Vagina (tissue), 2 donors: ENCODE results near the gene ETNPPL. TPM values are rescaled to one million over a fixed set of nuclear protein-coding genes. Genes with fewer than 3 reads are reported as not detected.

Experiments used
- DNase-seq, 2 donors: peaks; one replicate each; pipeline ENCODE4 v3.0.0-alpha.2; 2017; ENCODE audit errors: extremely low spot score in 2 of 2
- H3K27ac ChIP-seq: fragments of 200-600 bp; sonication (generic); one replicate; pipeline ENCODE4 v1.5.1; 2019
- H3K27me3 ChIP-seq: fragments of 200-600 bp; sonication (generic); one replicate; pipeline ENCODE4 v1.5.1; 2019
- H3K36me3 ChIP-seq, 2 donors: fragments of 200-600 bp; sonication (generic); one replicate each; pipeline ENCODE4 v1.5.1; 2017 to 2019
- H3K4me1 ChIP-seq: fragments of 200-600 bp; sonication (generic); one replicate; pipeline ENCODE4 v1.5.1; 2019
- H3K4me3 ChIP-seq, 2 donors: fragments of 200-600 bp; sonication (generic); 1 replicate in 1 of 2; 2 replicates in 1 of 2; pipeline ENCODE4 v1.5.1; 2016 to 2019
- H3K9me3 ChIP-seq: fragments of 200-600 bp; sonication (generic); one replicate; pipeline ENCODE4 v1.5.1; 2019
- POLR2A ChIP-seq, 2 donors: fragments of 450-650 bp; IDR thresholded peaks; one replicate each; pipeline ENCODE4 v1.6.1; 2017; ENCODE audit warnings: antibody characterized with exemption in 2 of 2, mild to moderate bottlenecking in 2 of 2, moderate library complexity in 2 of 2
- POLR2AphosphoS5 ChIP-seq, 2 donors: sonication (generic); formaldehyde crosslinking; IDR thresholded peaks; one replicate each; pipeline ENCODE4 v1.9.0; 2017; ENCODE audit warnings: antibody characterized with exemption in 2 of 2, mild to moderate bottlenecking in 2 of 2, low read depth in 1 of 2; ENCODE audit not compliant: insufficient read depth in 1 of 2
- intact Hi-C: fragments of 100-400 bp; cut with DNase I; formaldehyde crosslinking; loops from one replicate; pipeline ENCODE4 v1.15.1; 2023
- total RNA-seq: library from RNA; depleted of rRNA; stranded (reverse); fragments of >200 nt; gene quantifications from one replicate; pipeline ENCODE4 v1.2.3, GENCODE V29; 2016
- TF ChIP-seq, protein P1 (sequence below), 3 experiments: fragments of 450-650 bp in 2 of 3; fragments of 200-600 bp in 1 of 3; sonication (generic) in 1 of 3; IDR thresholded peaks; one replicate each; pipeline ENCODE4 v1.5.1; 2017 to 2019; ENCODE audit warnings: antibody characterized with exemption in 3 of 3, mild to moderate bottlenecking in 2 of 3, moderate library complexity in 2 of 3

Gene ETNPPL
- total RNA-seq, 1 donor from 2014 or later, result not detected

DNA sequence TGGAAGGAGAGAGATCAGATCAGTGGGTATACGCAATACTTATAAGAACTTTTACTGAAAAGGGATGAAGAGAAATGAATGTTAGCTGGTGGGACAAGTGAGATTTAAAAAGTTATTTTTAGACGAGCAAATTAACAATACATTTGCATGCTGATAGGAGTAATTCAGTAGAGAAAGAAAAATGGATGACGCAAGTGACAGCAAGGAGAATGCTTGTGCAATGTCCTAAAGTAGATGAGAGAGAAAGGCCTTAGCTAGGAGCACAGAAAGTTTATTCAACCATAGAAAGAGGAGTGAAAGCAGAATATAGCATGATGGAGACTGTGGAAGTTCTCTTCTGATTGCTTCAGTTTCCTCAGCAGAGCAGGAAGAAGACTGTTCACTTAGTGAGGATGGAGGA lies 66.7 kb downstream of the ETNPPL start:
- Histone ChIP-seq H3K4me1 (peaks cover 7% of the 10 kb centered on the region), H3K36me3 (no peaks in the 10 kb centered on the region), H3K27me3 (no peaks in the 10 kb centered on the region), H3K9me3 (no peaks in the 10 kb centered on the region), H3K27ac (no peak overlapping the region), H3K4me3 (no peak overlapping the region)
- TF ChIP-seq POLR2A (IDR thresholded peaks at IDR 0.05), result no peak
- TF ChIP-seq, protein P1, sequence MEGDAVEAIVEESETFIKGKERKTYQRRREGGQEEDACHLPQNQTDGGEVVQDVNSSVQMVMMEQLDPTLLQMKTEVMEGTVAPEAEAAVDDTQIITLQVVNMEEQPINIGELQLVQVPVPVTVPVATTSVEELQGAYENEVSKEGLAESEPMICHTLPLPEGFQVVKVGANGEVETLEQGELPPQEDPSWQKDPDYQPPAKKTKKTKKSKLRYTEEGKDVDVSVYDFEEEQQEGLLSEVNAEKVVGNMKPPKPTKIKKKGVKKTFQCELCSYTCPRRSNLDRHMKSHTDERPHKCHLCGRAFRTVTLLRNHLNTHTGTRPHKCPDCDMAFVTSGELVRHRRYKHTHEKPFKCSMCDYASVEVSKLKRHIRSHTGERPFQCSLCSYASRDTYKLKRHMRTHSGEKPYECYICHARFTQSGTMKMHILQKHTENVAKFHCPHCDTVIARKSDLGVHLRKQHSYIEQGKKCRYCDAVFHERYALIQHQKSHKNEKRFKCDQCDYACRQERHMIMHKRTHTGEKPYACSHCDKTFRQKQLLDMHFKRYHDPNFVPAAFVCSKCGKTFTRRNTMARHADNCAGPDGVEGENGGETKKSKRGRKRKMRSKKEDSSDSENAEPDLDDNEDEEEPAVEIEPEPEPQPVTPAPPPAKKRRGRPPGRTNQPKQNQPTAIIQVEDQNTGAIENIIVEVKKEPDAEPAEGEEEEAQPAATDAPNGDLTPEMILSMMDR (IDR thresholded peaks at IDR 0.05), result no peak
- no peak for TF ChIP-seq POLR2AphosphoS5 (IDR thresholded peaks at IDR 0.05; ENCODE audit: insufficient read depth in 1 of 2, low read depth in 1 of 2)
- intact Hi-C loops, result no loop called here
- no peak for DNase-seq

DNA sequence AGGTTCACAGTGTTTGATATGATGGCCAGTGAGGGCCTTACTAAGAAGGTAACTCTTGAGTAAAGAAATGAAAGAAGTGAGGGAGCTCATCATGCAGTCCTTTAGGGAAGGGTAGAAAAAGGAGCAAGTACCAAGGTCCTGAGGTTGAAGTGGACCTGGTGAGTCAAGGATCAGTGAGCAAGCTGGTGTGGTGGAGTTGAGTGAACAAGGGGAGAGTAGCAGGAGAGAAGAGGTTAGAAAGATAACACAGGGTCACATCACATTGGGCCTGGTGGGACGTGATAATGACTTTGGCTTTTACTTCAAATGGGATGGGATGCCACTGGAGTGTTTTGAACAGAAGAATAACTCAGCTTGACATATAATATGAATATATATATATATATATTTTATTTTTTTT lies 67.8 kb downstream of the ETNPPL start:
- H3K27ac ChIP-seq, result no peak overlapping the region
- H3K9me3 ChIP-seq, result no peaks in the 10 kb centered on the region
- DNase-seq, result no peak
- H3K36me3 ChIP-seq, result no peaks in the 10 kb centered on the region
- H3K27me3 ChIP-seq, result no peaks in the 10 kb centered on the region
- H3K4me1 ChIP-seq, result peaks cover under 1% of the 10 kb centered on the region
- intact Hi-C loops, result no loop called here
- H3K4me3 ChIP-seq, result no peak overlapping the region
- TF ChIP-seq, protein P1 (IDR thresholded peaks at IDR 0.05), result no peak

DNA sequence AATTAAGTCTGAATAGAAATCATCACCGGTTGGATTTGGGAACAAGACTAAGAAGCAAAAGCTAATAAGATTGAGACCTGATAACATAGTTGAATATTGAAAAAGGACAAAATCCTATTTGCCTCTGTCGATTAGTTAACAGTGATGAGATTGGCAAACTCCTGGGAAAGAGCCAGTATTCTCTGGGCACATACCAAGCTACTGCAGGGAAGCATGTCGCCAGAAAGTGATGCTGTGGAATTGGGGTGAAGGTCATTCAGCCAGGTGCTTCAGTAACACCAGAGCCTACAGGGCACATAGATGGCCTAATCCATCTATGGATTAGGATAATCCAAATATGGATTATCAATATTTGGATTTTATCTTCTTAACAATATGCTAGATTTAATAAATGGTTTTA lies 68.4 kb downstream of the ETNPPL start:
- H3K9me3 ChIP-seq, result no peaks in the 10 kb centered on the region
- TF ChIP-seq, protein P1 (IDR thresholded peaks at IDR 0.05), result no peak
- no peak for DNase-seq
- intact Hi-C loops, result no loop called here
- H3K36me3 ChIP-seq, result no peaks in the 10 kb centered on the region
- no peaks in the 10 kb centered on the region for H3K4me1 ChIP-seq
- no peaks in the 10 kb centered on the region for H3K27me3 ChIP-seq
- no peak overlapping the region for H3K27ac ChIP-seq
- H3K4me3 ChIP-seq, result no peak overlapping the region

DNA sequence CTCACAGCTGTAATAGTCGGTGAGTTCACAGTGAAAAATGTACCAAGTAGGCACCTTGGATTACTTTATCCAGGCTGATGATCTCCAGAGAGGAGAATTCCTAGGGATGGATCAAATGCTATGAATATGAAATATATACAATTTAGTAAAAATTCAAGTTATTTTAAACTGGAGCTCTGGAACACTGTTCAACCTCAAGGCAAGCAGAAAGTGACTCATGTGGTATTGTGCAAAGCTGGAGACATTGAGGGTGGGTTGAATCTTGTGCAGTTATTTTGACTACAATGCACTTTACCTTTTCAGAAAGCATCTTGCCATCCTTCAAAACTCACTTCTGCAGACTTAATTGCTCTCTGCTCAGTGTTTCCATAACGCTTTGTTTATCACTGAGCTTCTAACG lies 69.0 kb downstream of the ETNPPL start:
- H3K4me1 ChIP-seq, result no peaks in the 10 kb centered on the region
- H3K27ac ChIP-seq, result no peak overlapping the region
- H3K27me3 ChIP-seq, result no peaks in the 10 kb centered on the region
- intact Hi-C loops, result no loop called here
- no peaks in the 10 kb centered on the region for H3K36me3 ChIP-seq
- no peak for DNase-seq
- no peaks in the 10 kb centered on the region for H3K9me3 ChIP-seq
- no peak overlapping the region for H3K4me3 ChIP-seq
- no peak for TF ChIP-seq POLR2AphosphoS5 (IDR thresholded peaks at IDR 0.05; ENCODE audit: insufficient read depth in 1 of 2, low read depth in 1 of 2)
- TF ChIP-seq, protein P1 (IDR thresholded peaks at IDR 0.05), result no peak
- TF ChIP-seq POLR2A (IDR thresholded peaks at IDR 0.05), result no peak

DNA sequence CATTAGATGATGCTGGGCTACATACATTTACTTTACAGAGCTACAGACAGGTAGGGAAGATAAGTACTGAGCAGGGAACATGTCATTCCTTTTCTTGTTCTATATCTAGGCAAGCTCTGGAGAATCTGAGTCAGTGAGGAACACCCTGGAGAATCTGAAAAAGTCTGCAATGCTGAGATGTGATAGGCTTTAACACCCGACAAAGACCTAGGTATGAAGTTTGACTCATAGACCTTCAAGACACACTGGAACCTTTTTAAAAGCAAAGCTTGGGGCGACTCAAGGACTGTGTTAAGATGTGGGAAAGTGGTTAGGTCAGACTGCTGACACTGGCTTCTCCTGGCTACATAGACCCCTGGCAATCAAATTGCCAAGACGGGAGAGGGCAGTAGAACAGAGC lies 69.6 kb downstream of the ETNPPL start:
- Histone ChIP-seq H3K27ac (no peak overlapping the region), H3K36me3 (no peaks in the 10 kb centered on the region), H3K27me3 (no peaks in the 10 kb centered on the region), H3K4me1 (no peaks in the 10 kb centered on the region), H3K4me3 (no peak overlapping the region), H3K9me3 (no peaks in the 10 kb centered on the region)
- intact Hi-C loops, result no loop called here
- TF ChIP-seq POLR2A (IDR thresholded peaks at IDR 0.05), result no peak
- TF ChIP-seq, protein P1 (IDR thresholded peaks at IDR 0.05), result no peak
- no peak for DNase-seq

Other genes starting within 250 kb of the ETNPPL start
- gene RPL34, start 142.5 kb downstream of the ETNPPL start, total RNA-seq, result 1,086 TPM
- 105 TPM for gene OSTC, start 112.5 kb downstream of the ETNPPL start, total RNA-seq